GM23248 (cell line): Measurements from ENCODE around the gene SLC22A3.

ENCODE experiments used
- EZH2 ChIP-seq: fragments of 200-600 bp; sonication (generic); IDR thresholded peaks from 2 replicates; pipeline ENCODE4 v1.6.1; 2018; ENCODE audit warnings: antibody characterized with exemption, mild to moderate bottlenecking; ENCODE audit not compliant: insufficient read depth, poor library complexity, severe bottlenecking
- EZH2phosphoT487 ChIP-seq: fragments of 200-600 bp; sonication (generic); IDR thresholded peaks from 2 replicates; pipeline ENCODE4 v1.6.1; 2018; ENCODE audit warnings: antibody characterized with exemption, moderate library complexity, mild to moderate bottlenecking, low read depth; ENCODE audit not compliant: insufficient read depth

DNA sequence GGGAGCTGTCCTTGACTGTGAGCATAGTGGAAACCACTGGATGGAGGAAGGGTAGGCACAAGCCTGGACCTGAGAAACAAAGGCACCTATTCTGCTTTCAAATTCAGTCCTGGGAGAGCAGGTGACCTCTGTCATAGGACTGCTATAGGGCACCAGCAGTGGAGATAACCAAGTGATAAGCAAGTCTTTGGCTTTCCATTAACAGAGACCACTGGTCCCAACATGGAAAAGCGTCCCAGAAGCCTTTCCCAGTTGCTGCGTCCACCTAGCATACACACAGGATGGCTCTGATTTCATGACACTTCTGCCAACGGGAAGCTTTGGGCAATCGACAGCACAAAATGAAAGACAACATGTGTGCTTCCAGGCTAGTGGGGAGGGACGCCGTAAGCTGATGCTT is 8.9 kb downstream of the SLC22A3 start:
- TF ChIP-seq EZH2phosphoT487 (no peak), EZH2 (no peak)
